Loucy (cell line): Measurements from ENCODE around the gene PTGR3.

Source experiments
- CTCF ChIP-seq: fragments of 200-600 bp; sonication (generic); conservative IDR thresholded peaks from 2 replicates; pipeline ENCODE4 v1.5.1; 2014; ENCODE audit warnings: mild to moderate bottlenecking, antibody characterized with exemption, low read length
- EZH2phosphoT487 ChIP-seq: fragments of 200-600 bp; IDR thresholded peaks from 2 replicates; pipeline ENCODE4 v1.6.1; 2018; ENCODE audit warnings: antibody characterized with exemption, mild to moderate bottlenecking, moderate library complexity, borderline replicate concordance

- TF ChIP-seq CTCF, result no peak
- TF ChIP-seq EZH2phosphoT487, result no peak
Measured at GRCh38 chr18:75221397-75221796, 12.5 kb upstream of the PTGR3 start.
